HG02973 (cell line): ENCODE measurements around the gene APBA1.

Experiments
- ATAC-seq: cut with Tn5 transposase; IDR thresholded peaks from one replicate; pipeline ENCODE4 v1.9.1; 2021; ENCODE audit warnings: moderate library complexity; ENCODE audit not compliant: unreplicated experiment

Gene APBA1

DNA sequence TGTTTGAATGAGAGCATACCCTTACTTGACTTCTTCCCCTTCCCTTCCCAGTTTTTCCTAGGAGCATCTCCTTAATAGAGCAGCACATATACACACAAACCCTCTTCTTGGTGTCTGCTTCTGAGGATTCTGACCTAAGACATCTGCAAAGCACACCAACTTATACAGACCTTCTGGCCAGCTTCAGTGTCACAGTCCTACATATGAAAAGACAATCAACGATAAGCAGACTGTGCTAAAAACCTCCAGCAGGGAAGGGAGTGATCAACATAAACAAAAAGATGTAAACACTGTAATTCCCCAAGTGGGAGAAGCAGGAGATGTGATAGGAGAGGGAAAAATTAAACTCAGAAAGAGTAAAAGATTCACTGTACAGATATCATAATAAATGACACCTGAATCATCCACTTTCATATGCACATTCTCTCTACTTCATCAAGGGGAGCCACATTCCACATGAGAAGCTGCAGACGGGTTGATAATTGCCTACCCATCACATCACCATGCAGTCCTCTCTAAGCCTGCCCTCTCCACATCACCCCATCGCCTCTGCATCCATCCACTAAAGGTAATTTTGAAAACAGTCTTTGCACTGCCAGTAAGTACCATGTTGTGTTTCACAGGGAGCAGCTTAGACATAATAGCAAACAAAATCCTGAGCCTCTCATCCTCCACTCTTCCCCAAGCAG, 13.0 kb downstream of the APBA1 start:
- no peak for ATAC-seq

DNA sequence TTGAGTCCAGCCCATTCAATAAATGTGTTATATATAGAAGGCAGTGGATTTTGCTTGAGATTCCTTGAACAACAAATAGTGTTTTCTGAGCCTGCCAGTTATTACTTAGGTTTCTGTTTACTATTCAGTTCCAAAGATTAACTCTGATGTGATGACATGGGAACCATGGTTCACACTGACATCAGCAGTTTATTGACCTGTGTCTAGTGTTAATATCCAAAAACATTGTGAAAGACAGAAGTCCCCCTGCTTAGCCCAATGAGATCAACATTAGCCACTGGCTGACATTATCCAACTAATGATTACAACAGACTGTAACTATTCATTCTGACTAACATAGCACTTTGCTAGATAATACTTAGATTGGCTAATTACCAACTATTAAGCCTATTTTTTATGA, 14.9 kb downstream of the APBA1 start:
- ATAC-seq, result no peak

DNA sequence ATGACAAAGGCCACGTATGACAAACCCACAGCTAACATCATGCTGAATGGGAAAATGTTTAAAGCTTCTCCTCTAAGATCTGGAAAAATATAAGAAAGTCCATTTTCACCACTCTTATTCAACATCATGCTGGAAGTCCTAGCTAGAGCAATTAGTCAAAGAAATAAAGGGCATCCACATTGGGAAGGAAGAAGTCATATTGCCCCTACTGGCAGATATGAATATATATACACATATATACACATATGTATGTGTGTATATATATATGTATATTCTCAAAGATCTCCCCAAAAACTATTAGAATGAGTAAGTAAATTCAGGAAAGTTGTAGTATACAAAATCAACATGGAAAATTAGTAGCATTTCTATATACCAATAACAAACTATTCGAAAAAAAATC, 17.1 kb downstream of the APBA1 start:
- no peak for ATAC-seq

DNA sequence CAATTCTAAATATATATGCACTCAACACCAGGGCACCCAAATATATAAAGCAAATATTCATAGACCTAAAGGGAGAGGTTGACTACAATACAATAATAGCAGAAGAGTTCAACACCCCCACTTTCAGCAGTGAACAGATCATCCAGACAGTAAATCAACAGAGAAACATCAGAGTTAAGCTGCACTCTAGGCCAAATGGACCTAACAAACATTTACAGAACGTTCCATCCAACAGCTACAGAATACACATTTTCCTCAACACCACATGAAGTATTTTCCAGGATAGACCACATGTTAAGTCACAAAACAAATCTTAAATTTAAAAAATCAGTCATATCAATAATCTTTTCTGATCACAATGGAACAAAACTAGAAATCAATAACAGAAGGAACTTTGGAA, 18.9 kb downstream of the APBA1 start:
- ATAC-seq, result no peak

DNA sequence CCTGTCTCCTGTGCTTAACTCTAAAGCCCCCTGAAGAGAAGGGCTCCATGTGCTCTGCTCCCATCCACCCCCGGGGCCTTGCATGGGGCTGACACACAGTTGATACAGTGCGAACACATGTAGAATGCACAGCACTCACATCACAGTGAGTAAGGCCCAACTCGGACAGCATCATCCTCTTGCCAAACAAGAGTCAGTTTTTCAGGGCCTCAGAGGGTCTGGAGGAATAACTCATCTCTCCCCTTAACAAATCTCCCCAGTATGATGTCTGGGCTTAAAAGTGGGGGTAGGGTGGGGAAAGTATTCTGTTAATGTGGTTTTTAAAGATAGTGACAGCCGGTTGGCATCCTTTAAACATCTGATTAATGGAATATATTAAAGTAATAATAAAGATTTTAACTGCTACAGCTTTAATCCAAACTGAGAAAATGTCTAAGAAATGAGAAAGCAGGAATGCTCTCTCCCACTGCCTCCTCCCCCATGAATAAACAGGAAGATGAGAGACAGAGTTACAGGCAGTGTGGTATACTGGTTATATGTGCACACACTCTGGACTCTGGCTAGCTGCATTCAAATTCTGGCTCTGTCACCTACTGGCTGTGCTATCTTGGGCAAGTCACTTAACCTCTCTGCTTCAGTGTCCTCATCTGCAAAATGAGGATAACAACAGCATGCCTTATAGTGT, 22.5 kb downstream of the APBA1 start:
- no peak for ATAC-seq

DNA sequence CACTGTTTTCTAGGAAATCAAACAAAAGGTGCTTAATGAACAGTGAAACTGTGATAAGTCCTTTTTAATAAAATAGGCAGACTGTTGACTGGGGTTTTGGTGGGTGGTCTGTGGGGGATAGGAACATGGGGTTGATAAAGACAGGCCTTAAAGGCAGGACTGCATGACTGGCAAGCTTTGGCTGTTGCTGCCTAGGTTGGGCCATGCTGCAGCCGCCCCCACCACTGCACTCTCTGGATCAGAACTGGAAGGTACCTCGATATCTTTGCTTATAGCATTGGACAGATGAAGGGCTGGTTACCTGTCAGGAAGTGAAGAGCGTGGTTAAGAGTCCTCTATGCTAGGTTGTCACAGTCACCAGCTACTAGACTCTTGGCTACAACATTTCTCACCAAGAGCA, 24.4 kb downstream of the APBA1 start:
- no peak for ATAC-seq

DNA sequence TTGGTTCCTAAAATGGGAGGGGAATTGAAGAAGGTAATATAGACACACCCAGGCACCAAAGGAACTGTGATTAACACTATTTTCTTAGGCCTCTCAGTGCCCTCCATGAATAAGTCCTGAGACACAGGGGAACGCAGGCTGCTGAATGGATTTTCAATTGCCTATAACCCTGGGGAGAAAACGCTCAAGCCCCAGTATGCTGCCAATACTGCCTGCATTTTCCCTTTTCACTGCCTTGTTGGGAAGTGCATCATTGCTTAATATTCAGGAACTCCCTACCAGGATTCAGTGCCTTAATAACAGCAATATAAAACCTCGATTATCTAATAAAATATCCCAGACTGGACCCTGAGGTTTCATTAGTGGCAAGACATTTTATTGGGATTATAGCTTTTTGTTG, 25.4 kb downstream of the APBA1 start:
- ATAC-seq, result no peak

DNA sequence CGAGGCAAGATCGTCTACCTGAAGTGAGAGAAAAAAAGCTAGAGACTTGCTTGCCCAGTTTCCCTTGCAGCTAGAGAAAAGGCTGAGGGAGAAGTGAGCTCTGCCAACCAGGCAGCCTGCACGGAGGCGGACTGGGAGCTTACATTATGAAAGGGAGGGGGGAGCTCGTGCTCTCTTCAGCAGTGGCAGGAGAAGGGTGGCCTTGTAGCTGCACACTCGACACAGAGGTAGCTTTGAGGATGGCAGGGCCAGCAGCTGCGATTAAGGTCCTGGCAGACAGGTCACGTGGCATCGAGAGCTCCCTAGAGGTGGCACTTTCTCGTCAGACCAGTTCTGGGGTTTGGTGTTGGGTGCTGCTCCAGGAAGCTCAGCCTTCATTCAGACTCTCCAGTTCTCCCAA, 26.7 kb downstream of the APBA1 start:
- ATAC-seq, result no peak

DNA sequence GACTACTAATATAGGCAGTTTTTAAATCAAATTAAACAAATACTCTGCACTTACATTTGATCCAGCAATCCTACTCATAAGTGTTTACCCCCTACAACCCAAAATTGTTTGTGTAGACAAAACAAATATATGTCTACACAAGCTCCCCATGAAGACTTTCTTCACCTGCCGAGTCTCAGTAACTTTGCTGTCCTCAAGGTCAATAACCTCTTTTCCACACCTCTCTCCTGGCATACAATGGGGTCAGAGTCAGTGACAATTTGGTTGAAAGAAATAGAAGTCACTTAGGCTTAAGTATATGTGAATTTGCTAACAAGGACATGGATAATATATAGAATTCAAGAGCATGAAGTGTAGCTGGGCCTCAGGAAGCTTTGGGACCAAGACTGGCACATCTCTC, 29.1 kb downstream of the APBA1 start:
- no peak for ATAC-seq

DNA sequence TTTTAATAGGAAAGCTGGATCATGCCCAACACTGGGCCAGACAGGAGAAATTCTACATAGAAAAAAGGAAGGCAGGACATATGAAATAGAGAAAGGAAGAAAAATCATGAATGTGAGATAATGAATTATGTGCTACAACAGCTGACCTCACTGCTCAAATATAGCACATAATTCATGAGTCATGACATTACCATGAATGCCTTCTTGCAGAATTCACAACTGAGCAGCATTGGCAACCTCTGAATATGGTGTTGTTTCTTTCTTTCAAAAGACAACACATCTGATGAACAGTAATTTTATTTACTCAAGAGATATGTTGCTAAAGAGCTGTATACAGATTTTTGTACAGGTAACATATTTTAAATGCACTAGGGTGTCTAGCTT, 34.4 kb downstream of the APBA1 start:
- no peak for ATAC-seq

DNA sequence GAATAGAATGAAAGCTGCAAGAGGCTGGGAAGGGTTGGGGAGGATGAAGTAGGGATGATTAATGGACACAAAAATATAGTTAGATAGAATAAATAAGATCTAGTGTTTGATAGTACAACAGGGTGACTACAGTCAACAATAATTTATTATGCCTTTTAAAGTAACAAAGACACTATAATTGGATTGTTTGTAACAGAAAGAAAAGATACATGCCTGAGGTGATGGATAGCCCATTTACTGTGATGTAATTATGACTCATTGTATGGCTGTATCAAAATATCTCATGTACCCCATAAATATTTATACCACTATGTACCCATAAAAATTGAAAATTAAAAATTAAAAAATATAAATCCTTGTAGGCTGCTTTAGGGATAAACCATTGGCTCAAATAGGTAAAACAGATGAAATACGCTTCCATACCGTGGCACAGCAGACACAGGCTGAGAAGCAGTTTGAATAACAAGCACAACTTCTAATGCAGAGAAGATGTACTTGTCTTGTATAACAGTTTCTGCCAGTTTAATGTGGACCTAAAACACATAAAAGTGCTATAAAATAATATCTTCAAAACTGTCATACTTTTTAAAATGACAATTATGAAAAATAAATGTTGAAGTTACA, 34.9 kb downstream of the APBA1 start:
- no peak for ATAC-seq

DNA sequence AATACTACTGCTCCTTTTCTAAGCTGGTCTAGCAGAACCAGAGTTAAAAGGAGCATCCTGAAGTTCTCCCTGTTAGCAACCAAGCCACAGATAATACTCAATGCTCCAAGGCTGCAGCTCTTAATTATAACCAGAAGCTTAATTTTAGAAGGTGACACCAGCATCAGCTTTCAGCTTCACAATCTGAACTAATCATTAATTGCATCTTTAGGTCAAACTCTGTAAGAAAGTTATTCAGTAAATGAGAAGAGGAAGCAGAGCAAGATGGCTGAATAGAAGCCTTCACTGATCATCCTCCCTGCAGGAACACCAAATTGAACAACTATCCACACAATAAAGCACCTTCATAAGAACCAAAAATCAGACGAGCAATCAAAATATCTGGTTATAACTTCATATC, 38.5 kb downstream of the APBA1 start:
- ATAC-seq, result no peak

DNA sequence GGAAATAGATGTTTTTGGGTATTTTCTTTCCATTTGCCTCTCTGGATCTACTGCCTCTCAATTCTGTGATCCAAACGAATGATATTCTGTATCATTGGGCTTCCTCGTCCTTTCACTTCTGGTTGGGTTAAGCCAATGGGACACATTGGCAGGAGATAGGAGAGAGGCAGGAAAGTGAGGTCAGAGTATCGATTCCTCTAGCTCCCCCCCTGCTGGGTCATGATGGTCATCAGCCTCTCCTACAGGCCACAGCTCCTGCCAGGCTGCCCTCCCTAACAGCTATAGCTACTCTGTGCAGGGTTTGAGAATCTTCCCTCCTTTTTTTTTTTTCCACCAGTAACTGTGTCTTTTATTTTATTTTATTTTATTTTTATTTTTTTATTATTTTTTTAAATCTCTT, 39.4 kb downstream of the APBA1 start:
- ATAC-seq, result no peak

DNA sequence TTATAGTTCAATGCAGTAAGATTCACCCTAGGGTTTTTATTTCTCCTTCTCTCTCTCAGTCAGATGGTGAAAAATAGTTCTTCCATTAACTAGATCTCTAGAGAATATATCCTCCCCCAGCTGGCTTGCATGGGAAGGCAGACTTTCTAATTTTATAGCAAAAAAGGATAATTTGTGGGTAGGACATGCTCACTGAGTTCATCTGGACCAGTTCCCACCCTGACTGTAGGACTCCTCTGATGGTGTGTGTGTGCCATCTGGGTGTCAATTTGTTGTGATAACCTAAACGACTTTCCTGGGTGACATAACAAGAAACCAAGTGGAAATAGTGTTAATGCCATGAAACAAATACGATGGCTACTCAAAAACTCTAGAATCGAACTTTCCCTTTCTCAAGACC, 44.9 kb downstream of the APBA1 start:
- no peak for ATAC-seq

DNA sequence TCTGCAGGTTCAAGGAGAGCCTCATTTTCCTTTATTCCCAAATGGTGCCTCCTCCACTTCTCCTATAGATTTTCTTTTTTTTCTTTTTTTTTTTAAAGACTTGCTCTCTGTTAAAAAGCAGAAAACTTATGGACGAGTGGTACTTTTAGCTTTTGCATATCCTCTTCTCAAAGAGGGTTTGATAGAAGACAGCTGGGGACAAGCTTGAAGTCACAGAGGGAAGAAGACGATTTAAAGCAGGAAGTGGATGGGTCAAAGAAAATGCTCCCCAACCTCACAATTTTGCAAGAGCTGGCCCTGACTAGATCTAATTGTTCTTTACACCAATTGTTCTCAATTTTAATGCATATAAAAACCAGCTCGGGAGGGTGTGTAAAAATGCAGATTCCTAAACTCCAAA, 48.9 kb downstream of the APBA1 start:
- no peak for ATAC-seq

DNA sequence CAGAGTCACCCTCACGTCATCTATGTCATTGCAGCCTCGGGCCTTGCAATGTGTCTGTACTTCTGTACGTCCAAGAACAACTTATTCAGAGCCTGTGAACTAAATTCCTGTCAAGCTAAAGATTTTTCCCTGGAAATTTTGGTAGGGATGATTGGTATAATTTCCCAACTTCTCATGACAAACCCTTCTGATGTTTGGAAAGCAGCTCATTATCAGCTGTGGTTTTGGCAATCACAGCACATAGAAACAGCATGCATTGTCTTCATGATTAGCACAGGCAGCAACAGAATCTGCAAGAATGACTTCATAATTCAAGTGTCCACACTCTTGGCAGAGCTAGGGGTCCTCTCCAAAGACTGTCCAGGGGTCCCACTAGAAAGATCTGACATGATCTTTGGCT, 49.5 kb downstream of the APBA1 start:
- no peak for ATAC-seq

DNA sequence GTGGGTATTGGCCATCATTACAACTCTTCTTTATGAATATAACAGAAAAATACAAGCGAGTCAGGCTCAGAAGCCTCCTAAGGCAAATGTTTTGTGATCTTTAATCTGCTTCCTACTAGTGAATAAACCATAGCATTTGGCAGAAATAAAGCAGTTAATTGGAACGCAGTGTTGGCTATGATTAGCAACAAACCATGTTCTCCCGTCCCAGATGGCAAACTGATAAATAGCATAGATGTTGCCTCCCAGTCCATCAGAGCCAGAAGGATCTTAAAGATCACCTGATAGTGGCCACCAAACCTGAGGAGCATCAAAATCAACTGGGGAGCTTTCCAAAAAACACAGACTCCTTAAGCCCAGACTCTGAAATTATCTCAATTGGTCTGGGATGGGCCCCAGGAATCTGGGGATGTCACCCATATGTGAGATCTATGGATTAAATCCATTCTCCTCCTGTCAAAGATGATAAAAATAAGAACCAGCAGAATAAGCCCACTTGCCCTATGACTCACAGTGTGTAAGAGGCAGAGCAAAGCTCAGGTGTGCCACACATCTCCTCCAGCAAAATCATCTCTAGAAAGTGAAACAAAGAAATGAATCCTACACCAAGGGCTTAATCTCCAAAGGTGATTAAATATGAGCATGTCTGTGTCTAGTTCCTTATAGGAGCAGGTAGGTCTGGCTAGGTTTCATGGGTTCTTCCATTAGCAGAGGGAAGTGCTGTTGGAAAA, 50.3 kb downstream of the APBA1 start:
- no peak for ATAC-seq

DNA sequence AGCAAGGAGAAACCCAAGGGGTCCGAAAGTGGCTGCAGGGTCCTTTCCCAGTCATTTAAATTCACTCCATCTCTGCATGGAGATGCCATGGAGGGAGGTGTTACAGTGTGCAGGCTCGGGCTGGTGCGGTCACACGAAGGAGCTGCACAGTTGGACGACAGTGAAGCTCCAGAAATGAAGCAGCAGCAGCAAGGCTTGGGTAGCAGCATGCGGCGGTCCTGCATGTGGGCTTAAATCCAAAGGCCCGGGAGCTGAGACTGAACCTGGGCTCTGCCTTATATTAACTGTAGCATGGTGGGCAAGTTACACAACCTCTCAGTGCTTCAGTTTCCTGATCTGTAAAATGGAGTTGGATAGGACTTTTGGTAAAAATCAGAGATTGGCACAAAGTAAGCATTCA, 51.4 kb downstream of the APBA1 start:
- no peak for ATAC-seq

DNA sequence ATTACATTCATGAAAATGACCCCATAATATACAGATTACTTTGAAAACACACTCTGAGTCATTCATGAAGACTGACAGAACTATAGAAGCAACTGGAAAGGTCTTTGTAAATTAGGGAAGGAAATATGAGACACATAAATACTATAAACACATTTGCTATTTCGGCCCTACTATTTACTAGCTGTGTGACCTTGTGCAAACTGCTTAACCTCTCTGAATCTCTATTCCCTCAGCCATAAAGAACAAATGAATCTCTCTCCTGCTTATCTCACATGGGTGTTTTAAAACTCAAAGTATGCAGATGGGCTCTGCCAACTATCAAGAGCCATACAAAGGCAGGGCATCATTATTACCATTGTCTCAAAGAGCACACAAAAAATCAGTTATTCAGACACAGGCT, 52.9 kb downstream of the APBA1 start:
- ATAC-seq, result no peak

DNA sequence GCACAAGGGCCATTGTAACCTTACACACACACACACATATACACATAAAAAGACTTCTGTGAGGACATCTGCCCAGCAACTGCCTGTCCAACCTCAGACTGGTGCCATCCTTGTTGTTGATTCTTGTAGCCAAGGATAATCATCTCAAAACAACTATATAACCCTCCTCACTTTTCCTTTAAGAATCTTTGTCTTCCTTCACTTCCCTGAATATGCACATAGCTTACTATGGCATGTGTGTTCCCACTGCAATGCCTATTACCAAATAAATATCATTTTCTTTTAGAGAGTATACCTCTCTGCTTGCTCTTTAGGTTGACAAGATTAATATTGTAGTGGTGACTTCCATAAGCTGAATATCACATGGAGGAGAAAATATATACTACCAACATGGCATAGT, 55.2 kb downstream of the APBA1 start:
- no peak for ATAC-seq

DNA sequence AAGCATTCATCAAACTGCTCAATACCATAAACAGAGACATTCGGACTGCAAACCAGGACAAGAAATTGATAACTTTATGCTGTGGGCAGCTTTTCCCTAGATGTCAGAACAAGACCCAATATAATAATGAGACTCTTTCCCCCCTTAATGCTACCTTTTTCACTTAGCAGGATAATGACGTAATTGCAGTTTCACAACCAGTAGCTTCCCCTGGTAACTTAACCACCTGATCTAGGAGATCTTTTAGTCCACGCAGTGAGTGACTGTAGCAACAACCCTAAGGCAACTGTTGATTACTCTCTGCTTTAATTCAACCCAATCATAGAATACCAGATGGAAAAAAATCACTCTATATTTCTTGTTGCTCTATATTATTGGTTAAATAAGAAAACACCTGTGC, 56.3 kb downstream of the APBA1 start:
- no peak for ATAC-seq

DNA sequence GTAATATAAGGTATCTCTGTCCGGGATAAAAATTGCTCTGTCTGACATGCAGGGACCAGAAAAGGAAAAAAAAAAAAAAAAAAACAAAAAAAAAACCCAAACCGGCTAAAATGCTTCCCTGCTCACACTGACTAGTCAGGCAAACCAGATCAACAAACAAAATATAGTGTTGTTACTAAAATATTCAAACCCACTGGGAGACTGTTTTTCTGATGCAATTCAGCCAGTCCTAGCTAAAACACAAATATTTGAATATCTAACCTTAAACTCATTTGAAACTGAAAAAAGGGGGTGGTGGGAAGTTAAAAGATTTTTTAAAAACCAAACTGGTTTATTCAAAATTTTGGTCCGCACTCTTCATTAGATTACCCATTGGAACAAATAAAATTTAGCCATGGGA, 61.0 kb downstream of the APBA1 start:
- no peak for ATAC-seq
